ENCODE data around the gene FOXN3. TPM values are rescaled to one million over a fixed set of nuclear protein-coding genes. Genes with fewer than 3 reads are reported as not detected.

FOXN3 gene
- total RNA-seq, 4 donors from 2014 or later = 99.6 to 172 (median 103) TPM

GRCh38 chr14:89212386-89213235, 204.4 kb downstream of the FOXN3 start:
- intact Hi-C loops (cut with DNase I; ENCODE audit: low total_unique reads) = no loop called here
- Histone ChIP-seq H3K4me3 (no peak overlapping the region), H3K9me3 (no peaks in the 10 kb centered on the region), H3K27ac (no peak overlapping the region), H3K36me3 (no peaks in the 10 kb centered on the region), H3K27me3 (no peaks in the 10 kb centered on the region), H3K4me1 (peaks cover 39 to 40% of the 10 kb centered on the region in 2 donors)
- DNase-seq (no peak), ATAC-seq (no peak)
- TF ChIP-seq POLR2A (IDR thresholded peaks at IDR 0.05) (no peak), CTCF (IDR thresholded peaks at IDR 0.05 in 4 of 5, conservative IDR thresholded peaks at IDR 0.05 in 1 of 5) (no peak)
- in situ Hi-C loops (cut with MboI; ENCODE audit: low sequenced_read_pairs in 4 of 4) = no loop called here

- H3K9me3 ChIP-seq = no peaks in the 10 kb centered on the region
- DNase-seq (no peak), ATAC-seq (no peak)
- H3K4me3 ChIP-seq = no peak overlapping the region
- in situ Hi-C loops (cut with MboI; ENCODE audit: low sequenced_read_pairs in 4 of 4) = no loop called here
- H3K27ac ChIP-seq = no peak overlapping the region
- no peak for TF ChIP-seq CTCF (IDR thresholded peaks at IDR 0.05 in 4 of 5, conservative IDR thresholded peaks at IDR 0.05 in 1 of 5)
- no peak for TF ChIP-seq POLR2A (IDR thresholded peaks at IDR 0.05)
- peaks cover 40 to 45% of the 10 kb centered on the region in 2 donors for H3K4me1 ChIP-seq
- H3K27me3 ChIP-seq = no peaks in the 10 kb centered on the region
- no peaks in the 10 kb centered on the region for H3K36me3 ChIP-seq
- intact Hi-C loops (cut with DNase I; ENCODE audit: low total_unique reads) = no loop called here
Observed at GRCh38 chr14:89209558-89209957, 207.5 kb downstream of the FOXN3 start.

- Histone ChIP-seq H3K9me3 (no peaks in the 10 kb centered on the region), H3K4me1 (peaks cover 26 to 41% of the 10 kb centered on the region in 2 donors), H3K4me3 (no peak overlapping the region), H3K27ac (peak overlapping the region in 1 of 4 donors; percentile 3), H3K36me3 (no peaks in the 10 kb centered on the region), H3K27me3 (no peaks in the 10 kb centered on the region)
- DNase-seq (no peak), ATAC-seq (no peak)
- TF ChIP-seq CTCF (IDR thresholded peaks at IDR 0.05 in 4 of 5, conservative IDR thresholded peaks at IDR 0.05 in 1 of 5) = no peak
- TF ChIP-seq POLR2A (IDR thresholded peaks at IDR 0.05) = no peak
- intact Hi-C loops (cut with DNase I; ENCODE audit: low total_unique reads) (no loop called here), in situ Hi-C loops (cut with MboI; ENCODE audit: low sequenced_read_pairs in 4 of 4) (no loop called here)
Observed at GRCh38 chr14:89207925-89208328, 209.1 kb downstream of the FOXN3 start.

- peak overlapping the region in 2 of 4 donors; percentile 14 to 26 for H3K4me3 ChIP-seq
- in situ Hi-C loops (cut with MboI; ENCODE audit: low sequenced_read_pairs in 4 of 4) = no loop called here
Observed at GRCh38 chr14:89206389-89207031, 210.5 kb downstream of the FOXN3 start.

More at GRCh38 chr14:89206389-89207031, 210.5 kb downstream of the FOXN3 start:
- intact Hi-C loops (cut with DNase I; ENCODE audit: low total_unique reads) = no loop called here
- Histone ChIP-seq H3K4me1 (peaks cover 32 to 54% of the 10 kb centered on the region in 2 donors), H3K27me3 (no peaks in the 10 kb centered on the region), H3K27ac (peak overlapping the region; percentile 7 to 59 (median 30)), H3K9me3 (no peaks in the 10 kb centered on the region), H3K36me3 (no peaks in the 10 kb centered on the region)
- ATAC-seq = peak in 1 of 2 donors; percentile 21
- peak in 1 of 2 donors; percentile 45 for DNase-seq
- TF ChIP-seq CTCF (IDR thresholded peaks at IDR 0.05 in 4 of 5, conservative IDR thresholded peaks at IDR 0.05 in 1 of 5) (no peak), POLR2A (IDR thresholded peaks at IDR 0.05) (no peak)

Measured in gastrocnemius medialis (tissue), 4 donors.